C4-2B (cell line): ENCODE data around the gene FOXJ3.

ENCODE experiments used
- H3K27ac ChIP-seq: fragments of 450-650 bp; 2 replicates; pipeline ENCODE4 v1.5.1; 2017
- CTCF ChIP-seq: fragments of 450-650 bp; conservative IDR thresholded peaks from 2 replicates; pipeline ENCODE4 v1.5.1; 2017; ENCODE audit warnings: mild to moderate bottlenecking
- ZFX ChIP-seq: fragments of 450-650 bp; IDR thresholded peaks from 2 replicates; pipeline ENCODE4 v1.6.1; 2017

The FOXJ3 gene

GRCh38 chr1:42323551-42323950 is 11.5 kb downstream of the FOXJ3 start:
- H3K27ac ChIP-seq = no peak overlapping the region
- no peak for TF ChIP-seq ZFX
- no peak for TF ChIP-seq CTCF

- no peak overlapping the region for H3K27ac ChIP-seq
- TF ChIP-seq ZFX (no peak), CTCF (no peak)
Measured at GRCh38 chr1:42322577-42322976, 12.5 kb downstream of the FOXJ3 start.

GRCh38 chr1:42321731-42322130 is 13.3 kb downstream of the FOXJ3 start:
- no peak overlapping the region for H3K27ac ChIP-seq
- no peak for TF ChIP-seq ZFX
- TF ChIP-seq CTCF = no peak

- H3K27ac ChIP-seq = no peak overlapping the region
- TF ChIP-seq ZFX = no peak
- TF ChIP-seq CTCF = no peak
Measured at GRCh38 chr1:42320708-42321107, 14.3 kb downstream of the FOXJ3 start.

- H3K27ac ChIP-seq = no peak overlapping the region
- no peak for TF ChIP-seq ZFX
- TF ChIP-seq CTCF = no peak
Measured at GRCh38 chr1:42319871-42320484, 15.1 kb downstream of the FOXJ3 start.

GRCh38 chr1:42319128-42319851 is 15.7 kb downstream of the FOXJ3 start:
- no peak overlapping the region for H3K27ac ChIP-seq
- TF ChIP-seq ZFX (no peak), CTCF (no peak)

GRCh38 chr1:42318601-42319000 is 16.4 kb downstream of the FOXJ3 start:
- TF ChIP-seq ZFX = no peak
- no peak for TF ChIP-seq CTCF
- no peak overlapping the region for H3K27ac ChIP-seq
